Neural cell (in vitro differentiated cells): Measurements from ENCODE around the gene ENOX1. TPM values are rescaled to one million over a fixed set of nuclear protein-coding genes. Genes with fewer than 3 reads are reported as not detected.

ENCODE experiments used
- H2AFZ ChIP-seq: fragments of 200-600, 300-800 bp; sonication (generic), shearing (Covaris generic); 2 replicates; pipeline ENCODE4 v1.6.0; 2014; ENCODE audit warnings: low read depth, mild to moderate bottlenecking, antibody characterized with exemption, low read length, moderate library complexity
- H3F3A ChIP-seq: fragments of 200-600 bp; shearing (Covaris generic); 2 replicates; pipeline ENCODE4 v1.6.1; 2016; ENCODE audit warnings: mild to moderate bottlenecking, moderate library complexity, mixed read lengths, antibody characterized with exemption, low read length; ENCODE audit not compliant: insufficient read depth, poor library complexity, severe bottlenecking
- H3K27ac ChIP-seq: fragments of 200-600, 300-800 bp; sonication (generic), shearing (Covaris generic); 2 replicates; pipeline ENCODE4 v1.5.1; 2014; ENCODE audit warnings: mild to moderate bottlenecking, low read length, moderate library complexity
- H3K27me3 ChIP-seq: fragments of 300-800, 200-600 bp; sonication (generic), shearing (Covaris generic); 2 replicates; pipeline ENCODE4 v1.6.0; 2014; ENCODE audit warnings: mild to moderate bottlenecking, low read depth, low read length, moderate library complexity; ENCODE audit not compliant: insufficient read depth
- H3K36me3 ChIP-seq: fragments of 300-800, 200-600 bp; sonication (generic), shearing (Covaris generic); 2 replicates; pipeline ENCODE4 v1.5.1; 2014; ENCODE audit warnings: mild to moderate bottlenecking, antibody characterized with exemption, low read length, moderate library complexity; ENCODE audit not compliant: insufficient read depth
- H3K4me2 ChIP-seq: fragments of 300-800, 200-600 bp; sonication (generic), shearing (Covaris generic); 2 replicates; pipeline ENCODE4 v1.6.0; 2014; ENCODE audit warnings: mild to moderate bottlenecking, low read length
- H3K4me3 ChIP-seq: fragments of 300-800, 200-600 bp; sonication (generic), shearing (Covaris generic); 2 replicates; pipeline ENCODE4 v1.5.1; 2014; ENCODE audit warnings: mild to moderate bottlenecking, low read length, moderate library complexity
- H3K79me2 ChIP-seq: fragments of 200-600 bp; shearing (Covaris generic); replicated peaks from 2 replicates; pipeline ENCODE4 v1.6.0; 2014; ENCODE audit warnings: mild to moderate bottlenecking, low read length, moderate library complexity; ENCODE audit not compliant: insufficient read depth
- H3K9ac ChIP-seq: fragments of 300-800, 200-600 bp; sonication (generic), shearing (Covaris generic); 2 replicates; pipeline ENCODE4 v1.6.1; 2016; ENCODE audit warnings: mild to moderate bottlenecking, low read length, mixed read lengths
- H3K9me2 ChIP-seq: fragments of 200-600 bp; shearing (Covaris generic); 2 replicates; pipeline ENCODE4 v1.6.1; 2016; ENCODE audit warnings: mild to moderate bottlenecking, low read length, mixed read lengths; ENCODE audit not compliant: insufficient read depth
- H3K9me3 ChIP-seq: fragments of 200-600, 300-800 bp; sonication (generic), shearing (Covaris generic); 2 replicates; pipeline ENCODE4 v1.6.1; 2016; ENCODE audit warnings: mild to moderate bottlenecking, mixed run types, low read length, moderate library complexity, mixed read lengths
- H4K20me1 ChIP-seq: fragments of 200-600 bp; shearing (Covaris generic); 2 replicates; pipeline ENCODE4 v1.6.1; 2016; ENCODE audit warnings: mild to moderate bottlenecking, mixed run types; ENCODE audit not compliant: insufficient read depth
- EP300 ChIP-seq: fragments of 450-650 bp; conservative IDR thresholded peaks from 2 replicates; pipeline ENCODE4 v1.6.1; 2014; ENCODE audit warnings: antibody characterized with exemption, mild to moderate bottlenecking, moderate library complexity; ENCODE audit not compliant: poor library complexity, severe bottlenecking
- EZH2 ChIP-seq: fragments of 200-600, 300-800 bp; shearing (Covaris generic), sonication (generic); IDR thresholded peaks from 2 replicates; pipeline ENCODE4 v1.6.1; 2014; ENCODE audit warnings: antibody characterized with exemption, low read length, borderline replicate concordance, mild to moderate bottlenecking; ENCODE audit not compliant: insufficient read depth, poor library complexity, severe bottlenecking
- MXI1 ChIP-seq: fragments of 450-650 bp; conservative IDR thresholded peaks from 2 replicates; pipeline ENCODE4 v1.6.1; 2014; ENCODE audit warnings: antibody characterized with exemption, mild to moderate bottlenecking; ENCODE audit not compliant: poor library complexity, severe bottlenecking
- POLR2AphosphoS5 ChIP-seq: IDR thresholded peaks from 2 replicates; pipeline ENCODE4 v1.6.1; 2012
- RAD21 ChIP-seq: fragments of 450-650 bp; conservative IDR thresholded peaks from 2 replicates; pipeline ENCODE4 v1.6.1; 2014; ENCODE audit warnings: antibody characterized with exemption, mild to moderate bottlenecking, moderate library complexity
- SMC3 ChIP-seq: fragments of 450-650 bp; conservative IDR thresholded peaks from 2 replicates; pipeline ENCODE4 v1.6.1; 2014; ENCODE audit warnings: antibody characterized with exemption, mild to moderate bottlenecking, moderate library complexity; ENCODE audit not compliant: poor library complexity
- TAF1 ChIP-seq: IDR thresholded peaks from 2 replicates; pipeline ENCODE4 v1.6.1; 2012; ENCODE audit warnings: low read depth
- polyA plus RNA-seq: library from polyadenylated mRNA; depleted of rRNA; stranded (reverse); fragments of >200 nt; gene quantifications from 2 replicates; pipeline ENCODE4 v1.2.3, GENCODE V29; 2014
- TF ChIP-seq, protein P1 (sequence below): IDR thresholded peaks from 2 replicates; pipeline ENCODE4 v1.6.1; 2012; ENCODE audit warnings: borderline replicate concordance
- TF ChIP-seq, protein P2 (sequence below): fragments of 450-650 bp; IDR thresholded peaks from 2 replicates; pipeline ENCODE4 v1.5.1; 2014; ENCODE audit warnings: antibody characterized with exemption, mild to moderate bottlenecking, moderate library complexity; ENCODE audit not compliant: poor library complexity, severe bottlenecking

ENOX1 gene
- polyA plus RNA-seq, 1 donor from 2014 or later, result 42.6 TPM

DNA sequence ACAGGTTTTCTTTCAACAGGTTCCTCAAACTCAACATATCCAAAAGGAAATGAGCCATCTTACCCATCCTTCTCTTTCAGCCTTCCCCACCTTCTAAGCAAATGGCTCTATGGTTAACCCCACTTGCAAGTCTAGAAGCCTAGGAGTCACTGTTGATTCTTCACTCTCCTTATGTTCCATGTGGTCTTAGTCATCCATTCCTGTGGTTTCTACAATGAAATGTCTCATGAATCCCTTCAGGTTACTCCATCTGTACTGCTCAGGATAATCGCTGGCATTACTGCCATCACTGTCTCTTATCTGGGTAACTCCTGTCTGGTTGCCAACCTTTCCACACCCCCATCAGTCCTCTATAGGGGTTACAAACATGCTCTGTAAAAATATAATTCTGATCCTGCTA, 381.3 kb downstream of the ENOX1 start:
- H4K20me1 ChIP-seq, result no peaks in the 10 kb centered on the region
- H3K36me3 ChIP-seq, result no peaks in the 10 kb centered on the region
- H2AFZ ChIP-seq, result no peak overlapping the region
- no peaks in the 10 kb centered on the region for H3K79me2 ChIP-seq
- no peak overlapping the region for H3K9ac ChIP-seq
- no peak overlapping the region for H3K4me3 ChIP-seq
- H3F3A ChIP-seq, result no peaks in the 10 kb centered on the region
- no peak overlapping the region for H3K27ac ChIP-seq
- H3K9me3 ChIP-seq, result no peaks in the 10 kb centered on the region
- H3K27me3 ChIP-seq, result no peaks in the 10 kb centered on the region
- no peaks in the 10 kb centered on the region for H3K9me2 ChIP-seq
- no peak for TF ChIP-seq EP300
- TF ChIP-seq RAD21, result no peak
- TF ChIP-seq SMC3, result no peak
- no peak for TF ChIP-seq EZH2
- TF ChIP-seq, protein P1, sequence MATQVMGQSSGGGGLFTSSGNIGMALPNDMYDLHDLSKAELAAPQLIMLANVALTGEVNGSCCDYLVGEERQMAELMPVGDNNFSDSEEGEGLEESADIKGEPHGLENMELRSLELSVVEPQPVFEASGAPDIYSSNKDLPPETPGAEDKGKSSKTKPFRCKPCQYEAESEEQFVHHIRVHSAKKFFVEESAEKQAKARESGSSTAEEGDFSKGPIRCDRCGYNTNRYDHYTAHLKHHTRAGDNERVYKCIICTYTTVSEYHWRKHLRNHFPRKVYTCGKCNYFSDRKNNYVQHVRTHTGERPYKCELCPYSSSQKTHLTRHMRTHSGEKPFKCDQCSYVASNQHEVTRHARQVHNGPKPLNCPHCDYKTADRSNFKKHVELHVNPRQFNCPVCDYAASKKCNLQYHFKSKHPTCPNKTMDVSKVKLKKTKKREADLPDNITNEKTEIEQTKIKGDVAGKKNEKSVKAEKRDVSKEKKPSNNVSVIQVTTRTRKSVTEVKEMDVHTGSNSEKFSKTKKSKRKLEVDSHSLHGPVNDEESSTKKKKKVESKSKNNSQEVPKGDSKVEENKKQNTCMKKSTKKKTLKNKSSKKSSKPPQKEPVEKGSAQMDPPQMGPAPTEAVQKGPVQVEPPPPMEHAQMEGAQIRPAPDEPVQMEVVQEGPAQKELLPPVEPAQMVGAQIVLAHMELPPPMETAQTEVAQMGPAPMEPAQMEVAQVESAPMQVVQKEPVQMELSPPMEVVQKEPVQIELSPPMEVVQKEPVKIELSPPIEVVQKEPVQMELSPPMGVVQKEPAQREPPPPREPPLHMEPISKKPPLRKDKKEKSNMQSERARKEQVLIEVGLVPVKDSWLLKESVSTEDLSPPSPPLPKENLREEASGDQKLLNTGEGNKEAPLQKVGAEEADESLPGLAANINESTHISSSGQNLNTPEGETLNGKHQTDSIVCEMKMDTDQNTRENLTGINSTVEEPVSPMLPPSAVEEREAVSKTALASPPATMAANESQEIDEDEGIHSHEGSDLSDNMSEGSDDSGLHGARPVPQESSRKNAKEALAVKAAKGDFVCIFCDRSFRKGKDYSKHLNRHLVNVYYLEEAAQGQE, result no peak
- TF ChIP-seq MXI1, result no peak
- TF ChIP-seq POLR2AphosphoS5, result no peak
- TF ChIP-seq TAF1, result no peak
- TF ChIP-seq, protein P2, sequence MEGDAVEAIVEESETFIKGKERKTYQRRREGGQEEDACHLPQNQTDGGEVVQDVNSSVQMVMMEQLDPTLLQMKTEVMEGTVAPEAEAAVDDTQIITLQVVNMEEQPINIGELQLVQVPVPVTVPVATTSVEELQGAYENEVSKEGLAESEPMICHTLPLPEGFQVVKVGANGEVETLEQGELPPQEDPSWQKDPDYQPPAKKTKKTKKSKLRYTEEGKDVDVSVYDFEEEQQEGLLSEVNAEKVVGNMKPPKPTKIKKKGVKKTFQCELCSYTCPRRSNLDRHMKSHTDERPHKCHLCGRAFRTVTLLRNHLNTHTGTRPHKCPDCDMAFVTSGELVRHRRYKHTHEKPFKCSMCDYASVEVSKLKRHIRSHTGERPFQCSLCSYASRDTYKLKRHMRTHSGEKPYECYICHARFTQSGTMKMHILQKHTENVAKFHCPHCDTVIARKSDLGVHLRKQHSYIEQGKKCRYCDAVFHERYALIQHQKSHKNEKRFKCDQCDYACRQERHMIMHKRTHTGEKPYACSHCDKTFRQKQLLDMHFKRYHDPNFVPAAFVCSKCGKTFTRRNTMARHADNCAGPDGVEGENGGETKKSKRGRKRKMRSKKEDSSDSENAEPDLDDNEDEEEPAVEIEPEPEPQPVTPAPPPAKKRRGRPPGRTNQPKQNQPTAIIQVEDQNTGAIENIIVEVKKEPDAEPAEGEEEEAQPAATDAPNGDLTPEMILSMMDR, result no peak
- H3K4me2 ChIP-seq, result no peak overlapping the region

DNA sequence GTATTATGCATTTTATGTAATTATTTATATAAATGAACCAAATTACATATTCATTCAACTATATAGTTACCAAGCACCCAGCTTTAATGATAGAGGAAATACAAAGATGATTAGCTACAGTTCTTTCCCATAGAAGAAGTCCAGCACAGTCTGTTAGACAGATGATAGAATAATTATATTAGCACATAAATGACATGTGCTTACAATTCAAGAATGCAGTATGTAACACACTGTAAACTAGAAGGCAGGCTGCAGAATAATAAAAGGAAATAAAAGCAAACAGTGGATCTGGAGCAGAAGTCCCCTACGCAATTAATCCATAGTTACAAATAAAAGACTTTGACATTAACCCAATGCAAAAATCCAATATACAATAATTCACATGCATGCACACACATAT, 384.4 kb downstream of the ENOX1 start:
- H3K4me3 ChIP-seq, result no peak overlapping the region
- H2AFZ ChIP-seq, result no peak overlapping the region
- TF ChIP-seq RAD21 (no peak), SMC3 (no peak)
- TF ChIP-seq, protein P2, result no peak
- no peak overlapping the region for H3K9ac ChIP-seq
- no peaks in the 10 kb centered on the region for H3K9me2 ChIP-seq
- no peak overlapping the region for H3K4me2 ChIP-seq
- H4K20me1 ChIP-seq, result no peaks in the 10 kb centered on the region
- H3K36me3 ChIP-seq, result no peaks in the 10 kb centered on the region
- H3K79me2 ChIP-seq, result no peaks in the 10 kb centered on the region
- H3K9me3 ChIP-seq, result no peaks in the 10 kb centered on the region
- no peaks in the 10 kb centered on the region for H3K27me3 ChIP-seq
- no peaks in the 10 kb centered on the region for H3F3A ChIP-seq
- H3K27ac ChIP-seq, result no peak overlapping the region
